Common myeloid progenitor, CD34-positive (primary cell): ENCODE results near the gene PXN.
A peak's percentile ranks its signal among the peaks of the same experiment; 100 is the strongest.

Source experiments
- CTCF ChIA-PET: fragments of 350-600 bp; sonication (Branson Sonifier 250); formaldehyde crosslinking; loops from one replicate; lab custom pipeline; 2021; ENCODE audit warnings: antibody characterized with exemption; lab: Charles Lee
- POLR2A ChIA-PET: fragments of 350-600 bp; sonication (Branson Sonifier 250); formaldehyde crosslinking; loops from one replicate; lab custom pipeline; 2021; ENCODE audit warnings: antibody characterized with exemption; lab: Charles Lee
- DNase-seq, 3 donors: peaks; one replicate each; pipeline versions ENCODE4 v3.0.0 to v3.0.0-alpha.2; 2013
- H3K27ac ChIP-seq, 2 experiments: 1 replicate in 1 of 2; 2 replicates in 1 of 2; pipeline ENCODE4 v1.7.0; 2013; ENCODE audit warnings: inconsistent platforms in 2 of 2, low read length in 2 of 2, mild to moderate bottlenecking in 2 of 2, low read depth in 1 of 2, moderate library complexity in 1 of 2; ENCODE audit not compliant: severe bottlenecking in 2 of 2, insufficient read depth in 1 of 2, poor library complexity in 1 of 2
- H3K27me3 ChIP-seq, 5 experiments: replicated peaks in 2 of 5; 1 replicate in 3 of 5; 2 replicates in 2 of 5; pipeline versions ENCODE4 v1.6.1 to v1.7.0; 2013; ENCODE audit warnings: low read length in 4 of 5, mild to moderate bottlenecking in 2 of 5, moderate library complexity in 2 of 5, inconsistent platforms in 1 of 5; ENCODE audit not compliant: insufficient read depth in 5 of 5, control insufficient read depth in 4 of 5
- H3K36me3 ChIP-seq, 4 experiments: 1 replicate in 2 of 4; 2 replicates in 2 of 4; pipeline versions ENCODE4 v1.6.1 to v1.7.0; 2013; ENCODE audit warnings: low read length in 3 of 4, control low read depth in 1 of 4, mild to moderate bottlenecking in 1 of 4; ENCODE audit not compliant: control insufficient read depth in 4 of 4, insufficient read depth in 4 of 4
- H3K4me1 ChIP-seq, 4 experiments: 1 replicate in 3 of 4; 2 replicates in 1 of 4; pipeline versions ENCODE4 v1.6.1 to v1.7.1; 2013; ENCODE audit warnings: low read length in 3 of 4, mild to moderate bottlenecking in 3 of 4, control low read depth in 1 of 4, inconsistent platforms in 1 of 4, moderate library complexity in 1 of 4; ENCODE audit not compliant: control insufficient read depth in 4 of 4, insufficient read depth in 4 of 4; ENCODE audit errors: control extremely low read depth in 1 of 4
- H3K4me3 ChIP-seq, 7 experiments: 1 replicate in 4 of 7; 2 replicates in 3 of 7; pipeline versions ENCODE4 v1.5.1 to v1.7.0; 2013; ENCODE audit warnings: mild to moderate bottlenecking in 7 of 7, low read length in 6 of 7, moderate library complexity in 6 of 7, inconsistent platforms in 2 of 7, low read depth in 2 of 7, control low read depth in 1 of 7; ENCODE audit not compliant: insufficient read depth in 4 of 7, control insufficient read depth in 1 of 7; ENCODE audit errors: extremely low read depth in 1 of 7
- H3K9me3 ChIP-seq, 5 experiments: 1 replicate in 4 of 5; 2 replicates in 1 of 5; pipeline versions ENCODE4 v1.6.1 to v1.7.1; 2013; ENCODE audit warnings: low read length in 4 of 5, mild to moderate bottlenecking in 2 of 5, inconsistent platforms in 1 of 5, low read depth in 1 of 5, moderate library complexity in 1 of 5; ENCODE audit not compliant: control insufficient read depth in 4 of 5, insufficient read depth in 2 of 5; ENCODE audit errors: control extremely low read depth in 1 of 5
- WGBS: methylation state at CpG from one replicate; pipeline ENCODE4 v1.1.5; 2013; ENCODE audit not compliant: insufficient coverage; 5-methylcytosine and 5-hydroxymethylcytosine counted together

The PXN gene

DNA sequence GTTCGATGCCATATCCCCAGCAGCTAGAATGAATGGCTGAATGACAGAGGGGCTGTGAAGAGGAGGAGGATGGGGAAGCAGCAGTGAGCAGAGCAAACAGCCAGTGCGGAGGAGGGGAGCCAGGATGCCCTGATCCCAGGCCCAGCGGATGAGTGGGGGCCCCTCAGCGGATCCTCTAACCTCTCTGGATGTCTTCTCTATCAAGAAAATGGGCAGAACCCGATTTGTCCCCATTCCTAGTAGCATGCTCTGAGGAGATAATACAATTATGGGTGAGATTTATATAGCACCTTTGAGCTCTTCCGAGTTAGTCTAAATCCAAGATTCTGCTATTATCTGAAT is 34.6 kb downstream of the PXN start:
- WGBS, result 38% methylated on average over 3 of the region's 6 CpGs
- CTCF ChIA-PET, result interaction anchor here (1.0 to 17.6 kb wide), 8 partner anchors 9 to 61 kb away, joined by 3 to 879 read pairs (median 6); partner anchors contain the start of genes PXN, RNU4-2 and RPLP0
- DNase-seq, result no peak
- POLR2A ChIA-PET, result interaction anchor here (0.7 to 9.1 kb wide), 3 partner anchors 23 to 61 kb away, joined by 3 to 113 read pairs (median 3); partner anchors contain the start of genes RNU4-1 and RNU4-2
- H3K9me3 ChIP-seq, result no peaks in the 10 kb centered on the region
- peak overlapping the region in 6 of 7 experiments; percentile 19 to 61 (median 54) for H3K4me3 ChIP-seq
- H3K27ac ChIP-seq, result peak overlapping the region; percentile 74 to 78
- H3K4me1 ChIP-seq, result peaks cover 30 to 99% (median 93%) of the 10 kb centered on the region in 4 experiments
- H3K36me3 ChIP-seq, result peaks cover 0 to 3% (median 0%) of the 10 kb centered on the region in 4 experiments
- H3K27me3 ChIP-seq, result no peaks in the 10 kb centered on the region

DNA sequence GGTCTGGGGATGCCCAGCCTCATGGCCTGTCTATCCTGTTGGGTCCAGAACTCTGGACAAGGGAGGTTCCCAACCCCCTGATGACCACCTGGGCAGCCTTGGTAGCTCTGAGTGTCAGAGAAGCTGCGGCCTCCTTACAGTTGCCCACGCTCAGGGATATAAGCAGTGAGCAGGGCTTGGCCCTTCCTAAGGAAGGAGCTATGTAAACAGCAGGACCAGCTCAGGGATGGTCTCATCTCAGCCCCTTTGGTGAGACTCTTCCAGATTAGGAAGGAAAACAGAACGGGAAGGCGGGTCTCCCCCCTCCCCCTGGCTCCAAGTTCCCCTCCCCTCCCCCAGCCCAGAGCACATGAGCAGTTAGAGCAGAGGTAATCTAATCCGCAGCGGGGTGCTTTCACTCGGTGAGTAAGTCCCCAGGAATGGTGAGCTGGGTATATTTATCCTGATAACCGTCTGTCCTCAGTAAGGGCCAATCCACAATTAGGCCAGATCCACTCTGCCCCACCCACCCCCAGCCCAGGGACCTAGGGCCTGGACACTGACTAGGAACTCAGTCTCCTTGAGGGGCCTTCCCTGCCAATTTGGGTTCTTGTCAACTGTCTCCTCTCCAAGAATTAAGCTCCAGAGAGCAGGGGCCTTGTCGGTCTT is 35.1 kb downstream of the PXN start:
- Histone ChIP-seq H3K4me3 (peak overlapping the region in 6 of 7 experiments; percentile 13 to 61 (median 42)), H3K36me3 (peaks cover 0 to 3% (median 0%) of the 10 kb centered on the region in 4 experiments), H3K4me1 (peaks cover 30 to 99% (median 93%) of the 10 kb centered on the region in 4 experiments), H3K9me3 (no peaks in the 10 kb centered on the region), H3K27me3 (no peaks in the 10 kb centered on the region), H3K27ac (peak overlapping the region; percentile 74 to 78)
- ChIA-PET POLR2A (interaction anchor here (0.7 to 9.1 kb wide), 3 partner anchors 32 to 61 kb away, joined by 3 to 113 read pairs (median 14); partner anchors contain the start of genes RNU4-1 and RNU4-2), CTCF (interaction anchor here (0.6 to 17.6 kb wide), 12 partner anchors 8 to 127 kb away, joined by 3 to 879 read pairs (median 6); partner anchors contain the start of genes PXN, RNU4-1, RNU4-2 and RPLP0)
- DNase-seq, result no peak
- 76% methylated on average over 3 of the region's 9 CpGs for WGBS

DNA sequence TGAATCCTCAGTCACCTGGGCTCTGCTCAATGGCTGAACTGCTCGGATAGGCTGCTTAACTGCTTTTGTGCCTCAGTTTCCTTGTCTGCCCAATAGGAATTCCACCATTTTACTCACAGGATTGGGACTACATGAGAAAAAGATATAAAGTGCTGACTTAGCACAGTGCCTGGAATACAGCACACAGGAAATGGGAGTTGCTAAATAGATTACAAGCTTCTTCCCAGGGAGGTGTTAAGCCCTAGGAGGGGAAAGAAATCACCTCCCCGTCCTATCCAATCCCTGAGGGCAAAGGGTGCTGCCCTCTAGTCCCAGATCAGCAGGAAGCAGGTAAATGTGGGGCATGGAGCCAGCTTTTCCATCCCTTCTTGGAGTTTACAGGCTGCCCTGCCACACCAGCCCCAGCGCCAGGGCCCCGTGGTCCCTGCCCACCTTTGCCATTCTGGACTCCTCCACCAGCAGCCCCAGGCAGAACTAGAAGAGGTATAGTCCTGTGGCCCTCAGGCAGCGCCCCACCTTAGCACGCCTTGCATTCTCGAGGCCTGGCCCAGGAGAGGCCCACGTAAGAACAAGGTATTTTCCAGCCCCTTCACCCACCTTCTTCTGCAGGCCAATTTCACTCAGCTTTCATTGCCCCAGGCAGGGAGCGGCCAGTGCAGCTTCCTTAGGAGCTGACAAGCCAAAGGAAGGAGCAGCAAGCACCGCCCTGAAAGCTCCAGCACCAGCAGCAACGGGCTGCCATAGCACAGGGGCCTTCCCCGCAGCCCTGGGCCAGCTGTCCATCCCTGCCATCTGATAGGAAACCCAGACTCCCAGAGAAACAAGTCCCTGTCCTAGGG is 35.8 kb downstream of the PXN start:
- no peaks in the 10 kb centered on the region for H3K9me3 ChIP-seq
- H3K27ac ChIP-seq, result peak overlapping the region; percentile 74 to 78
- peak overlapping the region in 4 of 7 experiments; percentile 16 to 40 (median 26) for H3K4me3 ChIP-seq
- 63% methylated on average over 11 of the region's 12 CpGs for WGBS
- H3K4me1 ChIP-seq, result peaks cover 30 to 99% (median 93%) of the 10 kb centered on the region in 4 experiments
- H3K27me3 ChIP-seq, result no peaks in the 10 kb centered on the region
- ChIA-PET CTCF (interaction anchor here (0.6 to 17.6 kb wide), 9 partner anchors 20 to 128 kb away, joined by 3 to 879 read pairs (median 8); partner anchors contain the start of genes PXN, RNU4-1, RNU4-2 and RPLP0), POLR2A (interaction anchor here (1.7 to 9.1 kb wide), 4 partner anchors 8 to 62 kb away, joined by 6 to 113 read pairs (median 18); partner anchors contain the start of genes PXN, RNU4-1 and RNU4-2)
- H3K36me3 ChIP-seq, result peaks cover 0 to 3% (median 0%) of the 10 kb centered on the region in 4 experiments
- DNase-seq, result no peak

DNA sequence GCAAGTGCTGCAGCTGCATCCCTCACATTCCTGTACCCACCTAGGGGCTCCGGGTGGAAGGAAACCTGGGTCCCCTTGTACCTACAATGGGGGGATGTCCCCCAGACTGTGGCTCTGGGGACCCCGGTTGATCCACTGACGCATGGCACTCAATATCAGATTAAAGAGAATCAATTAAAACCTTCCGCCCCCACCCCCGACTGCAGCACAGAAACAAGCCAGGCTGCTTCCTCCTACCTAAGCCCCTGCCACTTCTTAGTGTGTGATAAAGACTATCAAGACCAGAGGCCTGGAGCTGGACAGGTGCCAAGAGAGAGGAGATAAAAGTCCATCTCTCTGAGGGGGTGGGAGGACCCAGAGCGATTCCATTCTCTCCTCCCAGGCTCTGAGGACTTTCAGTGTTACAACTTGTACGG is 36.5 kb downstream of the PXN start:
- POLR2A ChIA-PET, result interaction anchor here (1.7 to 9.1 kb wide), 5 partner anchors 9 to 63 kb away, joined by 6 to 113 read pairs (median 14); partner anchors contain the start of genes PXN, RNU4-1, RNU4-2 and RPLP0
- 54% methylated on average over 3 of the region's 7 CpGs for WGBS
- peak overlapping the region in 2 of 7 experiments; percentile 6 to 40 for H3K4me3 ChIP-seq

DNA sequence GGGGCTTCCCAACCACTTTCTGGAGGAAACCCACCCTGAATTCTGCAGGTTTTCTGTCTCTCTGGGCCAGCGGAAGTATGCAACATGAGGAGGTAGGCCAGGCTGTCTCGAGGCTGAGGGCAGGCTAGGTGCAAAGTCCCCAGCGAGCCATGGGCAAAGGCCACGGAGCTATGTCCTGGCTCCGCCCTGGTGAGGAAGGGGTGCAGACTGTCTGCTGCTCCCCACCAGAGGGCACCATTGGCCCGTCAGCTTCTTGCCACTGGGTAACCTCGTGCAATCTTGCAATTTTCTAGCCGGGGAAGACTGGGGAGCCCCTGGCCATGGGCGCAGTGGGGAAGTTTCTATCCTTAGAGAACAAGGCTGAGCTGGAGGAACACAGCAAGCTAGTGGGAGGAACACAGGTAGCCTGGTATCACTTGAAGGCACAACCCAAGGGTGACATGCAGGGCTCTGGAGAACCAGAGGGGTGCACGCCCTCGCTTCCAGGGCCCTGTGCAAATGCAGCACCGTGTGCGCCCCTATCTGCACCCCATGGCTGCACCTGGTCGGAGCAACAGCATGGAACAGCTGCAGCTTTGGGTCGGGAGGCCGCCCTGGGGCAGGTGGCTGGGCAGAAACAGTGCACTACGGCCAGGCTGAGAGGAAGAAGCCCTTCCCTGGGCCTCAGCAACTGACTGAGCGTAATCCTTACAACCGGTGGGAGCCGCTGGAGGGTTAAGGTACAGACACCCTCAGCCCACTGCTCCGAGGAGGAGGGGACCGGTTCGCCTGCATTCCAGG is 37.0 kb downstream of the PXN start:
- POLR2A ChIA-PET, result interaction anchor here (1.7 to 9.1 kb wide), 5 partner anchors 10 to 63 kb away, joined by 6 to 113 read pairs (median 14); partner anchors contain the start of genes PXN, RNU4-1, RNU4-2 and RPLP0
- peak; percentile 81 to 91 (median 87) for DNase-seq
- WGBS, result 17% methylated on average over 20 of the region's 23 CpGs
- H3K4me3 ChIP-seq, result peak overlapping the region in 4 of 7 experiments; percentile 25 to 42 (median 34)
- CTCF ChIA-PET, result interaction anchor here (0.9 to 17.6 kb wide), 17 partner anchors 10 to 99 kb away, joined by 3 to 879 read pairs (median 5); partner anchors contain the start of genes PLA2G1B, PXN, RNU4-1 and RNU4-2
- no peaks in the 10 kb centered on the region for H3K9me3 ChIP-seq
- peaks cover 30 to 98% (median 88%) of the 10 kb centered on the region in 4 experiments for H3K4me1 ChIP-seq
- no peaks in the 10 kb centered on the region for H3K27me3 ChIP-seq
- H3K27ac ChIP-seq, result peak overlapping the region in 1 of 2 experiments; percentile 78
- peaks cover 0 to 11% (median 4%) of the 10 kb centered on the region in 4 experiments for H3K36me3 ChIP-seq

More for the DNA sequence above, 36.5 kb downstream of the PXN start:
- CTCF ChIA-PET, result interaction anchor here (0.9 to 17.6 kb wide), 10 partner anchors 11 to 88 kb away, joined by 3 to 879 read pairs (median 8); partner anchors contain the start of genes PXN, RNU4-1, RNU4-2 and RPLP0
- Histone ChIP-seq H3K9me3 (no peaks in the 10 kb centered on the region), H3K27me3 (no peaks in the 10 kb centered on the region), H3K36me3 (peaks cover 0 to 5% (median 0%) of the 10 kb centered on the region in 4 experiments), H3K27ac (peak overlapping the region in 1 of 2 experiments; percentile 78), H3K4me1 (peaks cover 30 to 99% (median 93%) of the 10 kb centered on the region in 4 experiments)
- DNase-seq, result peak in 1 of 3 donors; percentile 30

DNA sequence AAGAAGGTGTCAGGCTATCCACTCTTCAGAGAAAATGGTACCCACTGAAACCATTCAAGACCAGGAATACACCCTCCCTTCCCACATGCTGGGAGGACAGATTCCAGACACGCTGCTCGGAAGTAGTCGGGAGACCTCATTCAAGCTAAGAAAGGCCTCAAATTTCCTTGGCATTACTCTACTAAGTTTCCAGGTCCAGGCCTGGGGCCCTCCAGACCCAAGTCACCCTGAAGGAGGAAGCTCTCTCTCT is 37.6 kb downstream of the PXN start:
- CTCF ChIA-PET, result interaction anchor here (0.9 to 17.6 kb wide), 17 partner anchors 10 to 100 kb away, joined by 3 to 879 read pairs (median 5); partner anchors contain the start of genes PLA2G1B, PXN, RNU4-1 and RNU4-2
- no peaks in the 10 kb centered on the region for H3K9me3 ChIP-seq
- 68% methylated on average over 3 of the region's 3 CpGs for WGBS
- POLR2A ChIA-PET, result interaction anchor here (1.7 to 9.1 kb wide), 5 partner anchors 10 to 64 kb away, joined by 6 to 113 read pairs (median 14); partner anchors contain the start of genes PXN, RNU4-1, RNU4-2 and RPLP0
- peak overlapping the region in 1 of 2 experiments; percentile 18 for H3K27ac ChIP-seq
- no peaks in the 10 kb centered on the region for H3K27me3 ChIP-seq
- no peak for DNase-seq
- H3K4me1 ChIP-seq, result peaks cover 26 to 92% (median 83%) of the 10 kb centered on the region in 4 experiments
- peak overlapping the region in 2 of 7 experiments; percentile 27 to 40 for H3K4me3 ChIP-seq
- H3K36me3 ChIP-seq, result peaks cover 0 to 14% (median 6%) of the 10 kb centered on the region in 4 experiments
